Brain microvascular endothelial cell (primary cell): ENCODE results near the gene SLC44A5.

Source experiments
- DNase-seq: peaks from one replicate; pipeline ENCODE4 v3.0.0-alpha.2; 2020
- H3K27ac ChIP-seq: fragments of 250-450 bp; sonication (Bioruptor Pico); 2 replicates; pipeline ENCODE4 v1.5.1; 2020; ENCODE audit warnings: mild to moderate bottlenecking, moderate library complexity
- H3K27me3 ChIP-seq: fragments of 250-450 bp; sonication (Bioruptor Pico); replicated peaks from 2 replicates; pipeline ENCODE4 v1.5.1; 2020; ENCODE audit warnings: mild to moderate bottlenecking
- H3K36me3 ChIP-seq: fragments of 250-450 bp; sonication (Bioruptor Pico); replicated peaks from 2 replicates; pipeline ENCODE4 v1.5.1; 2020; ENCODE audit warnings: mild to moderate bottlenecking
- H3K4me3 ChIP-seq: 2 replicates; pipeline ENCODE4 v1.5.1; 2011; ENCODE audit warnings: low read depth, mild to moderate bottlenecking, control low read depth, low read length, moderate library complexity
- in situ Hi-C: cut with HindIII; loops from 2 replicates; pipeline ENCODE4 v1.10.0; 2017; ENCODE audit warnings: low sequenced_read_pairs, low pct_ligation_motif_present
- TF ChIP-seq, protein P1 (sequence below): IDR thresholded peaks from 2 replicates; pipeline ENCODE4 v1.5.1; 2011; ENCODE audit warnings: low read depth, mild to moderate bottlenecking, moderate library complexity, low read length, control low read depth, inconsistent platforms; ENCODE audit errors: missing control alignments

SLC44A5 gene

GRCh38 chr1:75519651-75520427, 91.1 kb downstream of the SLC44A5 start:
- TF ChIP-seq, protein P1, sequence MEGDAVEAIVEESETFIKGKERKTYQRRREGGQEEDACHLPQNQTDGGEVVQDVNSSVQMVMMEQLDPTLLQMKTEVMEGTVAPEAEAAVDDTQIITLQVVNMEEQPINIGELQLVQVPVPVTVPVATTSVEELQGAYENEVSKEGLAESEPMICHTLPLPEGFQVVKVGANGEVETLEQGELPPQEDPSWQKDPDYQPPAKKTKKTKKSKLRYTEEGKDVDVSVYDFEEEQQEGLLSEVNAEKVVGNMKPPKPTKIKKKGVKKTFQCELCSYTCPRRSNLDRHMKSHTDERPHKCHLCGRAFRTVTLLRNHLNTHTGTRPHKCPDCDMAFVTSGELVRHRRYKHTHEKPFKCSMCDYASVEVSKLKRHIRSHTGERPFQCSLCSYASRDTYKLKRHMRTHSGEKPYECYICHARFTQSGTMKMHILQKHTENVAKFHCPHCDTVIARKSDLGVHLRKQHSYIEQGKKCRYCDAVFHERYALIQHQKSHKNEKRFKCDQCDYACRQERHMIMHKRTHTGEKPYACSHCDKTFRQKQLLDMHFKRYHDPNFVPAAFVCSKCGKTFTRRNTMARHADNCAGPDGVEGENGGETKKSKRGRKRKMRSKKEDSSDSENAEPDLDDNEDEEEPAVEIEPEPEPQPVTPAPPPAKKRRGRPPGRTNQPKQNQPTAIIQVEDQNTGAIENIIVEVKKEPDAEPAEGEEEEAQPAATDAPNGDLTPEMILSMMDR, result no peak
- no peak for DNase-seq
- Histone ChIP-seq H3K27me3 (no peaks in the 10 kb centered on the region), H3K27ac (no peak overlapping the region), H3K4me3 (no peak overlapping the region), H3K36me3 (no peaks in the 10 kb centered on the region)
- in situ Hi-C loops, result no loop called here

DNA sequence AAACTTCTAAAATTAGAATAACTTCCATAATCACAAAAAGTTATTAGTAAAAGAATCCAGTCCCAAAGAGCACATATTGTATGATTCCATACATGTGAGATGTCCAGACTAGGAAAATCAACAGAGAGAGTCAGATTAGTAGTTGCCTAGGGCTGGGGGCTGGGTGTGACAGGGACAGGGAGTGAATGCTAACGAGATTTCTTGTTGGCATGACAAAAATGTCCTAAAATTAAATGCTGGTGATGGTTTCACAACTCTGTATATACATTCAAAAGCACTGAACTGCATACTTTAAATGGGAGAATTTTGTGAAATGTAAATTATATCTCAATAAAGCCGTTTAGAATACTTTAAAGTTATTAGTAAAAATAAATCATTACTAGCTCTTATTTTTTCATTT, 92.2 kb downstream of the SLC44A5 start:
- TF ChIP-seq, protein P1, result no peak
- H3K36me3 ChIP-seq, result no peaks in the 10 kb centered on the region
- no peak overlapping the region for H3K27ac ChIP-seq
- no peaks in the 10 kb centered on the region for H3K27me3 ChIP-seq
- in situ Hi-C loops, result no loop called here
- DNase-seq, result no peak
- no peak overlapping the region for H3K4me3 ChIP-seq

DNA sequence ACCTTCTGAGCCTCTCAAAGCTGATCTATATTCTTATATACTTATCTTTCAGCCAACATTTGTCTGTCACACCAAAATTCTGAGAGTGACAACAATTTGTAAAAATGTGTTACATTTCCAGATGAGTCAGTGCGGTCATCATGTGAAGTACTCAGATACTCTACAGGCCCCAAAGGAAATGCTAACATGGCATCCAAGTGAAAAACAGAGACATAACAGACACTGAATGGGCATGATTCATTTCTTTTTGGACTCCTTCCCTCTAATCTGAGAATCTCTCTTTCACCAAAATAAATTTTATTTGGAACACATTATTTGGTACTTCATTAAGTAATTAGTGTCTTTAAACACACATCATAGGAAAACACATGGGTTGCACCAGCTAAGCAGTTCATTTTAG, 96.6 kb downstream of the SLC44A5 start:
- DNase-seq, result no peak
- in situ Hi-C loops, result no loop called here
- Histone ChIP-seq H3K36me3 (no peaks in the 10 kb centered on the region), H3K27ac (no peak overlapping the region), H3K4me3 (no peak overlapping the region), H3K27me3 (no peaks in the 10 kb centered on the region)
- TF ChIP-seq, protein P1, result no peak

GRCh38 chr1:75506976-75507375, 103.9 kb downstream of the SLC44A5 start:
- H3K36me3 ChIP-seq, result no peaks in the 10 kb centered on the region
- DNase-seq, result no peak
- in situ Hi-C loops, result no loop called here
- H3K27ac ChIP-seq, result no peak overlapping the region
- H3K27me3 ChIP-seq, result no peaks in the 10 kb centered on the region
- TF ChIP-seq, protein P1, result no peak
- H3K4me3 ChIP-seq, result no peak overlapping the region

DNA sequence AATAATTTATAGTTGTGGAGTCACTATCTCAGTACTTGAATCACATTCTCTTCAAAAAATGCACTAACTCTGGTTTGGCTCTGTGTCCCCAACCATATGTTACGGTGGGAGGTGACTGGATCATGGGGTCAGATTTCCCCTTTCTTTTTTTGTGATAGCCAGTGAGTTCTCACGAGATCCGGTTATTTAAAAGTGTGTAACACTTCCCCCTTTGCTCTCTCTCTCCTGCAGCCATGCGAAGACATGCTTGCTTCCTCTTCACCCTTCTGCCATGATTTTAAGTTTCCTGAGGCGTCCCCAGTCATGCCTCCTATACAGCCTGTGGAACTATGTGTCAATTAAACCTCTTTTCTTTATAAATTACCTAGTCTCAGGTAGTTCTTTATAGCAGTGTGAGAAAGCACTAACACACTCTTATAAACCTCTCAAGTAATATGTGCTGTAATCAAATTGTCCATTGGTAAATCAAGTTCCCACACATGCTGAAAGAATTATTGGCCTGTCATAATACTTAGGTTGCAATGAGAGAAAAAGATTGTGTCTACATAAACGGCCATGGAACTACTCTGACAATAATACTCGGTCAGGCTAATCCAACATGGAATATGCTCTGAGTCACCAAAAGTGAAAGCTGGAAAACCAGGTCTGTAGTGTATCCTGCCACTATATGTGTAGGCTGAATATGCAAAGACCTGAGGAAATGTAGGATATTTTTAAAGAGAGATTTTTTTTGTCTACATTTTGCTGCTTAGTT, 107.5 kb downstream of the SLC44A5 start:
- Histone ChIP-seq H3K27ac (no peak overlapping the region), H3K36me3 (no peaks in the 10 kb centered on the region), H3K4me3 (no peak overlapping the region), H3K27me3 (no peaks in the 10 kb centered on the region)
- in situ Hi-C loops, result no loop called here
- TF ChIP-seq, protein P1, result no peak
- DNase-seq, result no peak
